Caki2 (cell line): ENCODE data around the gene PHF12. TPM values are rescaled to one million over a fixed set of nuclear protein-coding genes. Genes with fewer than 3 reads are reported as not detected.
A peak's percentile ranks its signal among the peaks of the same experiment; 100 is the strongest.

ENCODE experiments used
- DNase-seq: peaks from one replicate; pipeline ENCODE4 v3.0.0-alpha.2; 2015; ENCODE audit warnings: low read depth
- in situ Hi-C: cut with HindIII; loops from 2 replicates; pipeline ENCODE4 v1.10.0; 2016; ENCODE audit warnings: low sequenced_read_pairs, low pct_unique_long_range_greater_than_20kb, mixed read lengths
- total RNA-seq: library from RNA; depleted of rRNA; stranded (reverse); fragments of >200 nt; shearing (Covaris generic); gene quantifications from 2 replicates; pipeline ENCODE4 v1.2.3, GENCODE V29; 2014; ENCODE audit warnings: low replicate concordance; rRNA removed

Gene PHF12
- total RNA-seq, result 10.6 and 19.2 TPM in 2 replicates

DNA sequence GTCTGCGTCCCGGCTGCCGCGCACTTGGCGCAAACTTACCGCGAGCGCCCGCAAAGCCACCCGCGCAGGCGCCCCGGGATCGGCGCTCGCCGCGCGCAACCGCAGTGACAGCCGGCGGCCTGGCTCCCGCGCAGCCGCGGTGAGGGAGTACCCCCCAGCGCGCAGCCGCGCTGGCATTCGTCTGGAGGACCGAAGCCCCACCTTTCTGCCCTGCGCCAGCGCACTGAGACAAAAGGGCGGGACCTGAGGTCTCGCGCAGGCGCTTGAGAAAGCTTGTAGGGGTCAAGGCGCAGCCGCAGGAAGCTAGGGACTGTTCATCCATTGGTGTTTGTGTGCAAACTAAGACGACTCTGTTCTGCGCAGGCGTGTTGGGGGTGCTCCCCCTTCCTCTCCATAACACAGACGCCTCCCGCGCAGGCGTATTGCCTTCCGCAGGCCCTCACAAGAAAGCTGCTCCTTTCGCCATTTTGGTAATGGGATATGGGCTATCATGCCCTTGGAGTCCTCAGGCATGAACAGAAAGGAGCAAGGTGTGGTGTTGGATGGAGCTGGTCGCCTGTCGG lies at the start of gene PHF12:
Gene PHF12 (minus strand): TSS at position 91 of the 563 bp plus-strand sequence. CDS start 558 bp downstream, outside the sequence.
- DNase-seq, result peak; percentile 100
- in situ Hi-C loops, result no loop called here

DNA sequence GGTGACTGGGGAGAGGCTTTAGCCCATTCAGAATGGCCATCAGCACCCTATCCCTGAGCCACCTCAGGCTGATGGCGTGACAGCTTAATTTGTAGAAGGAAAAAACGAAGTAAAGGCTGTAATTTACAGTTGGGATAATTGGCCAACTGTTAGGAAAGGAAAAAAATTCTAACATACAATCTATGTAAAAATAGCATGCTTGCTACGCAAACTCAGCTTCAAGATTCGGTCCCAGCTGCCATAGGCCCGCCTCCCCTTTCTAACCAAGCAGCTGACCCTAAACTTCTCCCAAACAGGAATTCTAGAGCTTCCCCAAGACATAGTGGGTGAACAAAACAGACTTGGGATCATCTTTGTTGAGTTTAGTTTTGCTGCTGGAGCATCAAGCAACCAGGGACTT lies 49.7 kb upstream of the PHF12 start:
- in situ Hi-C loops, result no loop called here
- DNase-seq, result no peak

DNA sequence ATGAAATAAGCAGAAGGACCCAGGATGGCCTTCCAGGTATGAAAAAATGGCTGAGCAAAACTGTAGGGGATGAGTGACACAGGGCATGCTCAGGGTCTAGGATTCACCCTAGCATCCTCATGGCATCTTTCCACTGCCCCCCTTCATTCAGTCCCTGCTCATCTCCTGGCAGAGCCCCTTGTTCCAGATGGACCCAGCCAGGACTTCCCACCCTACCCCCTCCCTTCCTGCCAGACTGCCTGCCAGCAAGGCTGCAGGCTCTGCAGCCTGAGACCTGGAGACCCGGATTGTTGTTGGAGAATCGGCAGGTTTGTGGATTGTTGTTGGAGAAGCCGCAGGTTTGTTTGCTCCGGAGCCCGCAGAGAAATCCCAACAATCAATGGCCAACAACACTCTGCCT lies 47.9 kb upstream of the PHF12 start:
- in situ Hi-C loops, result no loop called here
- no peak for DNase-seq

DNA sequence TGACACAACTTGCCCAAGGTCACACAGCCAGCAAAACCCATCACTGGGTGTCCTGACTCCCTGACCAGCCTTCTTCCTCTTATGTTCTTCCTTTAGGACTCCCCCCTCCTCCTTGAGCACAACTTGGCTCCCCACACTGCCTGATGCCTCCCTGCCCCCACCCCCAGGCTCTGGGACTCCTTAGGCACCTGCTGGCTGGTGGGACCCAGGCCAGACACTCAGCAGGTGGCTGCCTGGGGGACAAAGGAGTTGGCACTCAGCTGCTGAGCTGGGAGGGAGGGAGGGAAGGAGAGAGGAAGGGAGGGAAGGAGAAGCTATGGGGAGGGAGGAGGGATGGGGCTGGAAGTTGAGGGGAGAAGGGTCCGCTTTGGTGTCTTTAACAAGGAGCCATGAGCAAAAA lies 46.5 kb upstream of the PHF12 start:
- no peak for DNase-seq
- in situ Hi-C loops, result no loop called here

DNA sequence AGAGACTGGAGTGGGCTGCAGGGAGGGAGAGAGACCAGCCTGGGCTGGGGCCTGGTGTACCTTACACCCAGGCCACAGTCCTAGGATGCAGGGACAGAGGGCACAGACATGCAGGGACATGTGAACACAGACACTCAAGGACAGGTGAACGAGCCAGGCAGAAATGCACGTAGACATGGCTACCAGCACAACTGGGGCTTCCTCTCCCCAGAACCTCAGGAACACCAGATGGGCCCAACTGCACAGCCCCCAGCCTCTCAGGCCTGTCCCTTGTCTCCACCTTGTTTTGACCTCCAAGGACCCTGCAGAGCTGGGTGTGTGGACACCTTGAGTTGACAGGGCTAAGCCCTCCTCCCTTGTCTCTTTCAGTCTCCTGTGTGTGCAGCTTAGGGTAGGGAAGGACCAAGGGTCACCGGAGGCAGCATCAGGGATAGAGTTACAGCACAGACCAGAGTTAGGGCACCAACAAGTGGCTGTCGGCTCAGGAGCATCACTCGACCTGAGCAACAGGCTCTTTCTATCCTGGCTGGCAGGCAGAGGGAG lies 45.3 kb upstream of the PHF12 start:
- DNase-seq, result no peak
- in situ Hi-C loops, result no loop called here

DNA sequence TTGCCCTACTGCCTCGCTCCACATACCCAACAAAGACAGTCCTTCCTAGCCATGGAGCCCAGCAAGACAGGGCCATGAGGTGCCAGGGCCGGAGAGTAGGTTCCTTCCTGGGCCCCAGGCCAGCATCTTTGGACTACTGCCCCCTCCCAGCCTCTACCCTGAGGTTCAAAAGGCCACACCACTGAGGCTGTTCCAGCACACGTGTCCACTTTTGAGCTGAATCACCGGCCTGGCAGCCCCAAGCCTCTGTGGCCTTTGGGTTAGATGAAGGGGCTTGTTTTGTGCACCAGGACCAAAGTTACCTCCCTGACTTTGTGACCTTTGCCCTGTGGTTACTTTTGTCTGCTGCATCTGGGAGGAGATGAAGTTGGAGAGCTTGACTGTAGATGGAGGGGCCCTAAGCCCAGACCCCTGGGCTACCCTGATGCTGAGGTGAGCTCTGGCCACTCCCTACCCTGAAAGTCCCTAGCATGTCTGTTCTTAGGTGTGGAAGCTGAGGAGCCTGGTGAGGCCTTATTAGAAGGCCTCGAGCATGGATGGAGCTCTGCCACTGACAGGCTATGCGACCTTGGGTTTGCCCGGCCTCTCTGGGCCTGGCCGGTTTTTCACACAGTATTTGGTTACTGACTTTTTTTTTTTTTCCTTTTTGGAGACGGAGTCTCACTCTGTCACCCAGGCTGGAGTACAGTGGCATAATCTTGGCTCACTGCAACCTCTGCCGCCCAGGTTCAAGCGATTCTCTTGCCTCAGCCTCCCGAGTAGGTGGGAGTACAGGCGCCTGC lies 42.5 kb upstream of the PHF12 start:
- no peak for DNase-seq
- in situ Hi-C loops, result no loop called here

DNA sequence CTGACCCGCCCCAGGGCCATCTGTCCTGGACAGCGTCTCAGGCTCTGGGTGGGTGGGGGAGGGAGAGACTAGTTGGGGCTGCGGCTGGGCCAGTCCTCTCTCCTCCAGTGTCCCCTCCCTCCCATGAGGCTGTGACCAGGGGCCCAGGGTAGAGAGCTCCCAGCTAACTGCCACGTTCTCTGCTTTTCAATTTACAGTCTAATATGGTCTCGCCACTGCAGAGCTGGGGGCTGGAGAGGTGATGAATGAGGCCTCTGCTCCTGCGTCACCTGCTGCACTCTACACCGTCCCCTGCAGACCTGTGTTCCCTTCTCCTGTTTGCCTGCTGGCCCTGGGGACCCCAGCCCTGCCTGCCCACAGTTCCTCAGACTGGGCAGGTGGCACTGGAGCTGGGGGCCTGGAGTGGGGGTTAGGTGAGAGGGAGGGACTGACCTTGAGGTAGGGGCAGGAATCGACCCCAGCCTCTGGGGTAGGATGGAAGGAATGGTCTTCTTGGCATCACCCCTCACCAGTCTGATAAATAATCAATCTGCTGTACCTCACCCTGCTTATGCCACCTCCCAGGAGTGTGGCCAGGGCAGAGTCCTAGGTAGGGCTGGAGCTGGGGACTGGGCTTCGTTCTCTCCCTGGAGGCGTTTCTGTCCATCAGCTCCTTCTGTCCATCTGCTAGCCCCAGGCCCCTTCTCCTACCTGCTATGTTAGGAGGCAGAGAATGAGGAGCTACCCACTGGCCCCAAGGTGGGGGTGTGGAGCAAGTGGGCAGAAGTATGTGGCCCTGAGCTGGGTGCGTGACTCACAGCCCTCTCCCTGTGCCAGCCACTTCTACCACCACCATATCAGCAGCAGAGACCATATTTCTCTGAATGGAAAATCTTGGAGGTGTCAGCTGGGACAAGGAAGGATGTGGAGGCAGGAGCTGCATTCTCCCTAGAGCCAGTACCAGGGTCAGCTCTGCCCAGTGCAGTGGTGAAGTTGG lies 41.6 kb upstream of the PHF12 start:
- in situ Hi-C loops, result no loop called here
- DNase-seq, result no peak

DNA sequence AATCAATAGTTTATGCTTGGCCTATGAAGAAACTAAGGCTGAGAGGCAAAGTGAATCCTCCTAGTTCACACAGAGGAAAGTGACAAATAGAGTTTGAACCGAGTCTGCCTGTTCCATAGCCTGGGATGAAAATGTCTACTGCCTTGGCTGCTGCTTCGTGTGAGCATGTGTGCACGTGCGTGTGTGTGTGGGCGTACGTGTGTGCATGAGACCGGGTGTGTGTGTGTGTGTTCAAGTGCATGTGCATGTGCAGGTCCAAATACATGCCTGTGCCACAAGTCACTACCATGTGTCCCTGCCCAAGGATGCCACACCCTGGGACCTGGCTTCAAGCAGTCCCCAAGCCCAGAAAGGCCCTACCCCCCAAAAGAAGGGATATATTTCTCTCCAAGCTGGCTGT lies 40.9 kb upstream of the PHF12 start:
- in situ Hi-C loops, result no loop called here
- DNase-seq, result no peak

DNA sequence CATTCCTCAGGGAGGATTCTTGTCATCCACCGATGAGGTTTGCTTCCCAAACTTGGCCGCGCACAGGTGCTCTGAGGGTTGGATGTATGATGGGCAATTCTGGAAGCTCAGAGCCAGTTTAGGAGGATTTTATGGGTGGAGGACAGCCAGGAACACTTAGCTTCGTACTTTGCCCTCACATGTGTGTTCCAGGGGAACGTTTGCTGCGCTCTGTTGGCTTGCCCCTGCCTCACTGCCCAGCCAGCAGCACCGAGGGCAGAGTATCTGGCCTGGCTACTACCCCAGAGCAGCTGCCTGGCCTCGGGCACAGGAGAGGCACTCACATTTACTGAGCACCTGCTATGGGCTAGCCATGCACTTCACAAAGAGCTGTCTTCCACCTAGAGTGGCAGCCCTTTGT lies 40.5 kb upstream of the PHF12 start:
- in situ Hi-C loops, result no loop called here
- DNase-seq, result no peak

DNA sequence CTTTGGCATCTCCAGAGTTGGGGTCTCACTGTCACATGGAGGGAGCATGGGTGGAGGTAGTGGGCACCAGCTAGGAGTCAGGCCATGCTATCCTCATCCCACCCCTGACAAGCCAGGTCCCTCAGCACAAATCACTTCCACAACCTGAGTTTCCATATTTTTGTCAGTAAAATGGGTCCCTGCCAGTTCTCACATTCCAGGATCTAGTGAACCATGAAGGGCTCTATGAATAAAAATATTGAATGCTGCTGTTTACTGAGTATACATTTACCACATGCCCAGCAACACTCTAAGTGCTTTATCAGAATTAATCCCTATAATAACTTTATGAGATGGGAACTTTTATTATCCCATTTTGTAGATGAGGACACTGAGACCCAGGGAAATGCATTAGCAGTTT lies 37.7 kb upstream of the PHF12 start:
- in situ Hi-C loops, result no loop called here
- DNase-seq, result no peak

DNA sequence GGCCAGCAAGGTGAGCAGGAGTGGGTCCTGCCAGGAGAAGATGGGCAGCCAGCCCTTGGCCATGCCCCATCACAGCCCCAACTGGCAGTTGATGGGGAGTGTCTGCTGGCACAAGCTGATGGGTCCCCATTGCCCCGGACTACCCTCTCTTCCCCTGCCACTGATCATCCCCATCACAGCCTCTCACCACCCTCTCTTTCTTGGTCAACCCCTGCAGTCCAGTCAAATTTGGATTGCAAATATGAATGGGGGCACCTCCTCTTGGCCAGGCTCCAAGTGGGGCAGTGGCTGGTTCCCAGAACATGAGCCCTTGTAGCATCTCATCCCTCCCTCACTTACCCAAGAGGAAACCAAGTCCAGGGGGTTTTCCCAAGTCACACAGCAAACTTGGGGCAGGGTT lies 37.2 kb upstream of the PHF12 start:
- no peak for DNase-seq
- in situ Hi-C loops, result no loop called here

DNA sequence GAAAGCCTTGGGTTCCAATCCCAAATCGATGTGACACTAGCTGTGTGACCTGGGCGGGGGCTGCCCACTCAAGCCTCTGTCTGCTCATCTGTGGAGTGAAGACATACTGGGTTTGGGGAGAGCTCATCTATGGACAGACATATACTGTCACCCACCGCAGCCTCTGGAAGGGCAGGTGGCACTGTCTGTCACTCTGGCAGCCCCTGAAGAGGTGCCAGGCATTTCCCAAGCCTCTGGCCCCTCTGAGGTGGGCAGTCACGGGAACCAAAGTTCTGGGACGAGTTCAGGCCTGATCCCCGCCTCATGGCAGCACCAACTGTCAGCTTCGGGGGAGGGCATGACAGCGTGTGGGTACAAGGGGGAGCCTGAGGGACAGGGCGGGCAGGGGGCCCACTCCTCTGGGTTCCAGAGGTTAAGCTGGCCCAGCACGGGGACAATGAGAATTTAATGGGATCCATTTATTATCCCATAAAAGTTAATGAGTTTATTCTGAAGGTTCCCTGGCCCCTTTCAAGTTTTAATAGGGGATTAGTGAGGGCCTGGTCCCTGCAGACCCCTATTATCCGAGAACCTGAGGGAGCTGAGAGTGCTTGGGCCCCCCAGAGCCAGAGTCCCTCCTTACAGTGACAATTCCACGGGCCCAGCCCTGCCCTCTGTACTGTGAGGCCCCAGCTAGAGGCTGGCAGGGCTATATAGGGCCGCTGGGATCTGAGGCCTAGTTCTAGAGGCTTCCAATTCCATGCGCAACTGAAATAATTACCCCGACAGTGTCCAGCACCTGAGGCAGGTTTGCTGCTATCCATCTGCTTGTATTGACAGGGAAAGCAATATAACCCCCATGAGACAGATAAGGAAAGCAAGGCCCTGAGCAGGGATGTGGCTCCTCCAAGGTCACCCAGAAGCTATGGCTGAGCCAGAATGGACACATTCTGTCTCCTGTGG lies 35.7 kb upstream of the PHF12 start:
- in situ Hi-C loops, result no loop called here
- no peak for DNase-seq

DNA sequence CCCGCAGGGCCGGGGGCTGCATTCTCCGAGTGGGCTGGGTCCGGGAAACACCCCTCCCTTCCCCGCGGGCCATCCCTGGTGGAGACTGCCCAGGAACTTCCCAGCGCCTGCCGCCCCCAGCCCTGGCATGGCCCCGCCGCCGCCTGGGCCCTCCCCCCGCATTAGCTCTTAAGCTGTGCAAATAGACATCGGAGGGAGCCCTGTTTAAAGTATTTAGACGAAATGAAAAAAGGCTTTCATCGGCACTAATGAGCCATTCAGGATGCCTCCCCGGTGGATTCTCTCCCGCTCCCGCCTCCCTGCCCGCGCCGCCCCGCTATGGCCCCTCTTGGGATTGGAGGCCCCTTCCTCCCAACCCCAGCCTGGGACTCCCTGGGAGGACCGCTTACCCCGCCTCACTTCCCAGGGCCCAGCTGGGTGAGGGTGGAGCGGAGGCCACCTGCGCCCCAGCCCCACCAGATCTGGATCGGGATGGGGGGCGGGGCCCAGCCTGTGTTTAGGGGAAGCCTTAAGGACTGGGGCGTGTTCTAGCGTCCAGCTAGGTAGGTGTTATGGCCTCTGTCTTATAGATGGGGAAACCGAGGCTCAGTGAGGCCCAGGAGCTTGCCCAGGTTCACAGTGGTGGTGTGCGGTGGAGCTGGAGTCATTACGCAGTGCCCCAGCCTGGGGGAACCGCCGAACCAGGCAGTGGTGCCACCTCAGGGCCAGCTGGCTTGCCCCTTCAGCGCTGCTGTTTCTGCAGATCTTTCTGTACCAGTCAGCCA lies 34.8 kb upstream of the PHF12 start:
- no peak for DNase-seq
- in situ Hi-C loops, result no loop called here

DNA sequence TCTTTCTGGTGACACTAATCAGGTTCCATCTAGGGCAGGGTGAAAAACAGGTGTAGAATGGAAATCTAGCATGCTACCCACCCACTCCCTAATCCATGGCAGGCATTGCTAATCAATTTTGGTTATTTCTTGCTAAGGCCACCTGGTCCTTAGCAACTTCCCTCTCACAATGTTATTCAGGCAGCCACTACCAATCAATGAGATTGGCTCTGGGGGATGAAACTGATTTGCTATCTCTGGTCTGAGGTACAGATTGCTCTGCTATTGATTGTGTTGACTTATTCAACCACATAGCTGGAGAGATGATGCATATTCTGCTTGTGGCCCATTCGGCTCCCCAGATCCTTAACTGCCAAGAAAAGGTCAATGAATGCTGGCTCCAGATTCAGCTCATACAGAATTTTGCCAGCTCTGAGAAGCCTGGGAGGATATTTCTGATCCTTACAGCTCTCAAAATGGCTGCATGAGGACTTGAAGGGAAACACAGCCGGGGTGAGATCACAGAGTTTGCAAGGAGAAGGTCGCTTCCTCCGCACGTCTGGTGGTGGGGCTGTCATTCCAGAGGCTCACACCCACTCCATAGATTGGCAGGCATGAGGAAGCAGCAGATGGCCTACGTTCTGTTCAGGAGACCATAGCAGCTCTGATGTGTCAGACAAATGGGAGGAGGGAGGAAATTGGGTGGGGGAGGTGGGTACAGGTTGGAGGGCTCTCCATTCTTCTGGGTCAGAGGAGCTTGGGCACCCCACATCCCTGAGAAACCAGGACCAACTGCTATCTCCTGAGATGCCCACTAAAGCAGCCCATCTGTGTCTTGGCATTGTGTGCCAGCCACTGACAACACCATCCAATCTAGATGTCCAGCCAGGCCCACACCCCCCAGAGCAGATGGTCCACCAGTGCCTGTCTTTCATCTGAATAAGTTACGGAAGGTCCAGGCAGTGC lies 32.2 kb upstream of the PHF12 start:
- in situ Hi-C loops, result no loop called here
- DNase-seq, result no peak

DNA sequence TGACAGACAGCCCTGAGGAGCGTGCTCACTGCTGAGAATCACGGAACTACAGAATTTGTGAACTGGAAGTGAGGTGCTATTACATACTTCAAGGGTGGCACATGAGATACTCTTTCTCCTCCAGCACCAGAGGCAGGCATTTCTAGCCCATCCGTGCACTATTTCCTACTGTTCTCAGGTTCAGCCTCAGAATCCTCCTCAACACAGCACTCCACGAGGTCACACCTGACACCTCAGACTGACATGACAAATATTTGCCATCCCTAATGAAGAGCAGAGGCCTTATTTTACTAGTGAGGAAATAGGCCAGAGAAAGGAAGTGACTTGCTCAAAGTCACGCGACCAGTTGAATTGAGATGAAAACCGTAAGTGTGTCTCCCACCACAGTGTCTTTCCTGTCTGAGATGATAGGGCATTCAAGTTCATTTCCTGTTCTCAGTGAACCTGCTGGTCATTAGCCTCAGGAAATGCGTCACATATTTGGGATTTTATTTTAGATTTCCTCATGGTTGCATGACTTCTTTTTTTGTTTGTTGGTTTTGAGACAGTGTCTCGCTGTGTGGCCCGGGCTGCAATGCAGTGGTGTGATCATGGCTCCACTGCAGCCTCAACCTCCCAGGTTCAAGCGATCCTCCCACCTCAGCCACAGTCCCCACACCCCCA lies 30.9 kb upstream of the PHF12 start:
- in situ Hi-C loops, result no loop called here
- DNase-seq, result no peak
